Esophagus squamous epithelium (tissue), 4 donors: ENCODE data around the gene RRBP1.

ENCODE experiments used
- CTCF ChIP-seq, 6 experiments: fragments of 450-650 bp in 4 of 6; fragments of 200-600 bp in 2 of 6; sonication (generic) in 2 of 6; IDR thresholded peaks; one replicate each; pipeline ENCODE4 v1.5.1; 2016 to 2019; ENCODE audit warnings: antibody characterized with exemption in 6 of 6, mild to moderate bottlenecking in 4 of 6, moderate library complexity in 4 of 6
- POLR2A ChIP-seq, 4 donors: fragments of 450-650 bp; IDR thresholded peaks; one replicate each; pipeline ENCODE4 v1.6.1; 2017; ENCODE audit warnings: antibody characterized with exemption in 4 of 4, mild to moderate bottlenecking in 4 of 4, moderate library complexity in 3 of 4

GRCh38 chr20:17700637-17701036, 18.6 kb upstream of the RRBP1 start:
- TF ChIP-seq CTCF (IDR thresholded peaks at IDR 0.05) (no peak), POLR2A (IDR thresholded peaks at IDR 0.05) (no peak)
